ENCODE results near the gene CFAP52.

Gene CFAP52

DNA sequence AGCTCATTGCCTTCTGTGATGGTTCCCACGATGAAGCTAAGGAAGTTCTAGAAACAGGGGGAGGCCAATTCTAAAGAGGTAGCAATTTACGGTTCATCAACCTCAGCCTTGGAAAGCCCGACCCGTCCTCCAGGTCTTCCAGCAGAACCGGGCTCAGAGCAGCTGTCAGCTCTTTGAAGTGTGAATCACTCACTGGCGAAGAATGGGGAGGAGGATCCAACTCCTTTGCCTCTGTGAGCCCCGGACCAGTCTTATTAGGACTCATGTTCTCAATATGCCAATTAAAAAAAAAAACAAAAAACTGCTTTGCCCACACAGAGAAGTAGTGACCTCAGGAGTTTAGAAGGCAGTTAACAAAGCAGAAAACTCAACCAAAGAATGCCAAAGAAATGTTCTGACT, 32.2 kb upstream of the CFAP52 start:
- CTCF ChIA-PET: interaction anchor here (1.8 kb wide), 1 partner anchor 10 kb away, joined by 7 read pairs; no protein-coding TSS in a partner anchor
- no peak overlapping the region for H3K27ac ChIP-seq (ENCODE audit: extremely low read depth, low read depth, low read length)
- no peaks in the 10 kb centered on the region for H3K4me1 ChIP-seq (ENCODE audit: control insufficient read depth, insufficient read depth, low read length)
- TF ChIP-seq MZF1 (tag by site-specific recombination; IDR thresholded peaks at IDR 0.05; ENCODE audit: borderline replicate concordance) (no peak), BCL11B (tag by site-specific recombination; IDR thresholded peaks at IDR 0.05; ENCODE audit: low read depth) (no peak), ZNF169 (tag by site-specific recombination; IDR thresholded peaks at IDR 0.05) (no peak), ZBTB21 (tag by site-specific recombination; IDR thresholded peaks at IDR 0.05) (no peak), ZNF354C (tag by site-specific recombination; IDR thresholded peaks at IDR 0.05; ENCODE audit: borderline replicate concordance, low read depth) (no peak)
- POLR2A ChIA-PET: no interaction called here
- no peaks in the 10 kb centered on the region for H3K9me3 ChIP-seq (ENCODE audit: control insufficient read depth, insufficient read depth, low read depth, low read length)
- H3K4me3 ChIP-seq (ENCODE audit: low read depth, low read length): no peak overlapping the region
- no peaks in the 10 kb centered on the region; a peak in 1 of 3 replicates for H3K36me3 ChIP-seq (ENCODE audit: control insufficient read depth in 2 of 2, insufficient read depth in 1 of 2, low read length in 2 of 2)

DNA sequence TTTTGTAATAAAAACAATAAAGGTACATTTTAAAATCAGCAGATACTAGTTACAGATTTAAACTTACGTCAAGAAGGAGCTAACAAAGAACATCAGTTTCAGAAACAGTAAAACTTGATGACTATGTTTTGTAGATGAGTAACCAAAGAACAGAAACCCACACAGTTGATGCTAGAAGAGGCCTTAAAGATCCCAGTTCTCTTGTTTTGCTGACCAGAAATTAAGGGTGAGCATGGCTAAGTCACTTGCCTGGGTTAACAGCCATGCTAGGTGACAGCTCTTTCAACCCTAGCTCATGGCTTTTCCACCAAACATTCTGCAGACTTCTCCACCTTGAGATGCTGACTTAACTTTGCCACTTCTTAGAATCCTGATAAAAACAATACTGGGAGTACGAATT, 27.2 kb upstream of the CFAP52 start:
- CTCF ChIA-PET: interaction anchor here (0.6 to 2.0 kb wide), 6 partner anchors 28 to 555 kb away, joined by 3 to 5 read pairs (median 4); no protein-coding TSS in a partner anchor
- no peak overlapping the region for H3K27ac ChIP-seq (ENCODE audit: extremely low read depth, low read depth, low read length)
- POLR2A ChIA-PET: no interaction called here
- no peak overlapping the region for H3K4me3 ChIP-seq (ENCODE audit: low read depth, low read length)
- TF ChIP-seq ZNF184 (tag by site-specific recombination; IDR thresholded peaks at IDR 0.05): no peak
- TF ChIP-seq, protein P1, sequence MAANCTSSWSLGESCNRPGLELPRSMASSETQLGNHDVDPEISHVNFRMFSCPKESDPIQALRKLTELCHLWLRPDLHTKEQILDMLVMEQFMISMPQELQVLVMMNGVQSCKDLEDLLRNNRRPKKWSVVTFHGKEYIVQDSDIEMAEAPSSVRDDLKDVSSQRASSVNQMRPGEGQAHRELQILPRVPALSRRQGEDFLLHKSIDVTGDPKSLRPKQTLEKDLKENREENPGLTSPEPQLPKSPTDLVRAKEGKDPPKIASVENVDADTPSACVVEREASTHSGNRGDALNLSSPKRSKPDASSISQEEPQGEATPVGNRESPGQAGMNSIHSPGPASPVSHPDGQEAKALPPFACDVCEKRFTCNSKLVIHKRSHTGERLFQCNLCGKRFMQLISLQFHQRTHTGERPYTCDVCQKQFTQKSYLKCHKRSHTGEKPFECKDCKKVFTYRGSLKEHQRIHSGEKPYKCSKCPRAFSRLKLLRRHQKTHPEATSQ (tag by site-specific recombination; IDR thresholded peaks at IDR 0.05): no peak
- no peak for TF ChIP-seq ZNF133 (tag by site-specific recombination; IDR thresholded peaks at IDR 0.05)
- no peak for TF ChIP-seq ZNF433 (tag by site-specific recombination; IDR thresholded peaks at IDR 0.05; ENCODE audit: low read depth)
- TF ChIP-seq, protein P2, sequence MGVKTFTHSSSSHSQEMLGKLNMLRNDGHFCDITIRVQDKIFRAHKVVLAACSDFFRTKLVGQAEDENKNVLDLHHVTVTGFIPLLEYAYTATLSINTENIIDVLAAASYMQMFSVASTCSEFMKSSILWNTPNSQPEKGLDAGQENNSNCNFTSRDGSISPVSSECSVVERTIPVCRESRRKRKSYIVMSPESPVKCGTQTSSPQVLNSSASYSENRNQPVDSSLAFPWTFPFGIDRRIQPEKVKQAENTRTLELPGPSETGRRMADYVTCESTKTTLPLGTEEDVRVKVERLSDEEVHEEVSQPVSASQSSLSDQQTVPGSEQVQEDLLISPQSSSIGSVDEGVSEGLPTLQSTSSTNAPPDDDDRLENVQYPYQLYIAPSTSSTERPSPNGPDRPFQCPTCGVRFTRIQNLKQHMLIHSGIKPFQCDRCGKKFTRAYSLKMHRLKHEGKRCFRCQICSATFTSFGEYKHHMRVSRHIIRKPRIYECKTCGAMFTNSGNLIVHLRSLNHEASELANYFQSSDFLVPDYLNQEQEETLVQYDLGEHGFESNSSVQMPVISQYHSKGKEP (tag by site-specific recombination; IDR thresholded peaks at IDR 0.05): no peak
- TF ChIP-seq PRDM4 (tag by site-specific recombination; IDR thresholded peaks at IDR 0.05): no peak
- no peak for TF ChIP-seq ZFHX2 (tag by site-specific recombination; conservative IDR thresholded peaks at IDR 0.05)
- no peak for TF ChIP-seq ZNF776 (tag by site-specific recombination; IDR thresholded peaks at IDR 0.05; ENCODE audit: borderline replicate concordance)
- TF ChIP-seq ZNF777 (tag by site-specific recombination; IDR thresholded peaks at IDR 0.05; ENCODE audit: borderline replicate concordance): no peak
- no peak for TF ChIP-seq ZNF174 (tag by site-specific recombination; IDR thresholded peaks at IDR 0.05)
- TF ChIP-seq ZNF155 (tag by site-specific recombination; IDR thresholded peaks at IDR 0.05): no peak
- TF ChIP-seq SP7 (tag by site-specific recombination; IDR thresholded peaks at IDR 0.05): no peak
- TF ChIP-seq ZNF76 (tag by site-specific recombination; IDR thresholded peaks at IDR 0.05; ENCODE audit: borderline replicate concordance, low read depth): no peak
- H3K4me1 ChIP-seq (ENCODE audit: control insufficient read depth, insufficient read depth, low read length): no peaks in the 10 kb centered on the region
- no peaks in the 10 kb centered on the region; a peak in 1 of 3 replicates for H3K36me3 ChIP-seq (ENCODE audit: control insufficient read depth in 2 of 2, insufficient read depth in 1 of 2, low read length in 2 of 2)
- H3K9me3 ChIP-seq (ENCODE audit: control insufficient read depth, insufficient read depth, low read depth, low read length): no peaks in the 10 kb centered on the region

Data from HEK293 (cell line).